SK-N-SH (cell line): ENCODE measurements around the gene ARHGAP15. TPM values are rescaled to one million over a fixed set of nuclear protein-coding genes. Genes with fewer than 3 reads are reported as not detected.

Experiments
- CTCF ChIA-PET: fragments of 300-600, 350-600 bp; formaldehyde crosslinking; extraction: SDS; loops from one replicate; lab custom pipeline; 2021; lab: Yijun Ruan, JAX
- POLR2A ChIA-PET: fragments of 350-600 bp; sonication (Branson Sonifier 250); formaldehyde crosslinking; extraction: SDS; loops from one replicate; lab custom pipeline; 2020; ENCODE audit warnings: antibody characterized with exemption, inconsistent platforms; lab: Yijun Ruan, JAX
- DNase-seq: peaks from one replicate; pipeline ENCODE4 v3.0.0; 2012
- H2AFZ ChIP-seq: fragments of 200-600 bp; sonication (generic); 2 replicates; pipeline ENCODE4 v1.8.1; 2016; ENCODE audit warnings: antibody characterized with exemption, mild to moderate bottlenecking, low read depth
- H3F3A ChIP-seq: fragments of 200-600 bp; sonication (generic); replicated peaks from 2 replicates; pipeline ENCODE3; 2016; ENCODE audit warnings: antibody characterized with exemption, mild to moderate bottlenecking; ENCODE audit not compliant: insufficient read depth
- H3K27ac ChIP-seq, 2 experiments: fragments of 200-500 bp in 1 of 2; fragments of 200-600 bp in 1 of 2; sonication (Bioruptor generic) in 1 of 2; sonication (generic), shearing (Covaris generic) in 1 of 2; 2 replicates each; pipeline versions ENCODE4 v1.5.1 to v1.6.1; 2014 to 2016; ENCODE audit warnings: low read depth in 2 of 2, inconsistent platforms in 1 of 2, low read length in 1 of 2, mild to moderate bottlenecking in 1 of 2, mixed read lengths in 1 of 2
- H3K27me3 ChIP-seq: fragments of 200-600 bp; sonication (generic), shearing (Covaris generic); 2 replicates; pipeline ENCODE4 v1.6.1; 2016; ENCODE audit warnings: mixed run types; ENCODE audit not compliant: insufficient read depth
- H3K36me3 ChIP-seq, 2 experiments: fragments of 200-500 bp in 1 of 2; fragments of 200-600 bp in 1 of 2; sonication (Bioruptor generic) in 1 of 2; sonication (generic) in 1 of 2; replicated peaks in 1 of 2; 2 replicates each; pipeline versions ENCODE3 to v1.5.1; 2014 to 2016; ENCODE audit warnings: low read length in 1 of 2, mild to moderate bottlenecking in 1 of 2; ENCODE audit not compliant: insufficient read depth in 2 of 2, control insufficient read depth in 1 of 2
- H3K4me1 ChIP-seq, 2 experiments: fragments of 200-500 bp in 1 of 2; fragments of 200-600 bp in 1 of 2; sonication (Bioruptor generic) in 1 of 2; sonication (generic), shearing (Covaris generic) in 1 of 2; 2 replicates each; pipeline versions ENCODE4 v1.5.1 to v1.6.1; 2014 to 2016; ENCODE audit warnings: low read depth in 1 of 2, low read length in 1 of 2, mixed run types in 1 of 2; ENCODE audit not compliant: insufficient read depth in 2 of 2, control insufficient read depth in 1 of 2
- H3K4me2 ChIP-seq: fragments of 200-600 bp; sonication (generic), shearing (Covaris generic); 2 replicates; pipeline ENCODE4 v1.6.1; 2017; ENCODE audit warnings: mixed run types
- H3K4me3 ChIP-seq, 2 experiments: fragments of 200-500 bp in 1 of 2; fragments of 200-600 bp in 1 of 2; sonication (Bioruptor generic) in 1 of 2; sonication (generic), shearing (Covaris generic) in 1 of 2; 2 replicates each; pipeline versions ENCODE4 v1.5.1 to v1.8.1; 2014 to 2016; ENCODE audit warnings: low read depth in 2 of 2, inconsistent platforms in 1 of 2, low read length in 1 of 2, mild to moderate bottlenecking in 1 of 2, mixed read lengths in 1 of 2, moderate library complexity in 1 of 2
- H3K79me2 ChIP-seq: fragments of 200-600 bp; sonication (generic); 2 replicates; pipeline ENCODE4 v1.8.1; 2017; ENCODE audit warnings: mild to moderate bottlenecking; ENCODE audit not compliant: insufficient read depth
- H3K9ac ChIP-seq: fragments of 200-600 bp; sonication (generic); 2 replicates; pipeline ENCODE4 v1.6.1; 2017; ENCODE audit warnings: mixed run types
- H3K9me2 ChIP-seq: fragments of 200-600 bp; sonication (generic); 2 replicates; pipeline ENCODE4 v1.6.1; 2017; ENCODE audit warnings: mixed run types
- H3K9me3 ChIP-seq: fragments of 200-600 bp; sonication (generic); 2 replicates; pipeline ENCODE4 v1.6.1; 2017; ENCODE audit warnings: mixed run types, mild to moderate bottlenecking, moderate library complexity
- H4K20me1 ChIP-seq: fragments of 200-600 bp; sonication (generic); 2 replicates; pipeline ENCODE4 v1.6.1; 2017; ENCODE audit warnings: mild to moderate bottlenecking, mixed run types; ENCODE audit not compliant: insufficient read depth
- ELF1 ChIP-seq: IDR thresholded peaks from 2 replicates; pipeline ENCODE4 v1.4.0; 2012
- FOSL2 ChIP-seq: IDR thresholded peaks from 2 replicates; pipeline ENCODE4 v1.4.0; 2012; ENCODE audit warnings: low read depth, mild to moderate bottlenecking, moderate library complexity, borderline replicate concordance
- FOXJ3 ChIP-seq: sonication (generic); formaldehyde crosslinking; IDR thresholded peaks from 2 replicates; pipeline ENCODE4 v1.5.1; 2020; ENCODE audit warnings: mild to moderate bottlenecking, missing genetic modification reagents
- GATA2 ChIP-seq: sonication (generic); formaldehyde crosslinking; IDR thresholded peaks from 2 replicates; pipeline ENCODE4 v1.5.0; 2020; ENCODE audit warnings: mild to moderate bottlenecking, missing genetic modification reagents
- JUND ChIP-seq: IDR thresholded peaks from 2 replicates; pipeline ENCODE4 v1.4.0; 2012
- MAX ChIP-seq: IDR thresholded peaks from 2 replicates; pipeline ENCODE4 v1.4.0; 2012; ENCODE audit warnings: low read depth
- MEF2A ChIP-seq: IDR thresholded peaks from 2 replicates; pipeline ENCODE4 v1.4.0; 2012; ENCODE audit warnings: low read depth, borderline replicate concordance
- MXI1 ChIP-seq: IDR thresholded peaks from 2 replicates; pipeline ENCODE4 v1.6.1; 2012; ENCODE audit warnings: mild to moderate bottlenecking, low read depth, low read length, improper control_type of control experiment
- NFIC ChIP-seq: IDR thresholded peaks from 2 replicates; pipeline ENCODE4 v1.4.0; 2012; ENCODE audit warnings: borderline replicate concordance
- NRF1 ChIP-seq: IDR thresholded peaks from 2 replicates; pipeline ENCODE4 v1.6.1; 2012; ENCODE audit warnings: low read depth, mild to moderate bottlenecking, low read length
- PBX3 ChIP-seq: IDR thresholded peaks from 2 replicates; pipeline ENCODE4; 2012
- RAD21 ChIP-seq: IDR thresholded peaks from 2 replicates; pipeline ENCODE4 v1.6.1; 2012; ENCODE audit warnings: mild to moderate bottlenecking, low read length
- RCOR1 ChIP-seq: fragments of 150-350 bp; IDR thresholded peaks from 2 replicates; pipeline ENCODE4 v1.6.1; 2017; ENCODE audit warnings: antibody characterized with exemption, low read length
- SIN3A ChIP-seq: IDR thresholded peaks from 2 replicates; pipeline ENCODE4 v1.6.1; 2012; ENCODE audit warnings: low read depth, mild to moderate bottlenecking, low read length, moderate library complexity, borderline replicate concordance
- SMC3 ChIP-seq: IDR thresholded peaks from 2 replicates; pipeline ENCODE4 v1.6.1; 2012; ENCODE audit warnings: low read depth, low read length, improper control_type of control experiment
- TCF12 ChIP-seq: IDR thresholded peaks from 2 replicates; pipeline ENCODE4 v1.4.0; 2012
- TEAD4 ChIP-seq: IDR thresholded peaks from 2 replicates; pipeline ENCODE4 v1.4.0; 2012; ENCODE audit warnings: mild to moderate bottlenecking, borderline replicate concordance; ENCODE audit not compliant: insufficient read depth
- USF2 ChIP-seq: fragments of 150-350 bp; IDR thresholded peaks from 2 replicates; pipeline ENCODE4 v1.6.1; 2017; ENCODE audit warnings: antibody characterized with exemption, low read length, low read depth, borderline replicate concordance
- YY1 ChIP-seq: IDR thresholded peaks from 2 replicates; pipeline ENCODE4 v1.4.0; 2012; ENCODE audit warnings: low read depth, mild to moderate bottlenecking
- WGBS: methylation state at CpG from one replicate; pipeline ENCODE4 v1.1.6; 2017; ENCODE audit warnings: low lambda C conversion rate; 5-methylcytosine and 5-hydroxymethylcytosine counted together
- polyA plus RNA-seq, 3 experiments: library from polyadenylated mRNA; depleted of rRNA; stranded (reverse); fragments of >200 nt; gene quantifications; 2 replicates each; pipeline ENCODE4 v1.2.3, GENCODE V29; 2012
- TF ChIP-seq, protein P1 (sequence below): IDR thresholded peaks from 2 replicates; pipeline ENCODE4 v1.4.0; 2012; ENCODE audit warnings: low read depth, borderline replicate concordance

Gene ARHGAP15
- polyA plus RNA-seq, 1 of the 3 experiments (the other 2 are of a cell fraction): not detected

GRCh38 chr2:143503280-143503679 lies 374.1 kb downstream of the ARHGAP15 start (continued):
- TF ChIP-seq GATA2 (CRISPR knock-in tag): no peak
- no peak for TF ChIP-seq ELF1
- no peak for TF ChIP-seq YY1
- TF ChIP-seq SIN3A: no peak
- no peak for TF ChIP-seq MXI1
- no peak for TF ChIP-seq TEAD4
- no peak for TF ChIP-seq NFIC
- no peak for TF ChIP-seq NRF1
- TF ChIP-seq MAX: no peak
- no peak for TF ChIP-seq RAD21

DNA sequence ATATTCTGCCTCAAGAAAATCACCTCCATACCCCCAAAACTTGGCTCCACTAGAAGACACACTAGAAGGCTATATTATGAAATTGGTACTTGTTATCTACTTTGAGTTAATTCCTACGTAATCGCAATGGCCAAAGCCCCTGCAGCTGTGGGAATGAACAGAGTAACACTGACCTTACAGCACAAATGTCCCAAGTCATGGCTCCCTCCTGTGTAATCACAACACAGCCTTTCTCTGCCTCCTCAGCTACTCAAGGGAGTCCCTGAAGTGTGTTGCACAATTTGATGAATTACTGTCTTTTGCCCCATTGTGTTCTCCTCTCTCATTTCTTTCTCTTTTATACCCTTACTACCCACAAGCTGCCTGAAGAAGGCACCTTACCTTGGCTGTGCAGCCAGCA lies 375.2 kb downstream of the ARHGAP15 start:
- Histone ChIP-seq H3K4me3 (no peak overlapping the region), H3F3A (no peaks in the 10 kb centered on the region), H4K20me1 (no peaks in the 10 kb centered on the region), H3K9ac (no peak overlapping the region), H3K9me3 (no peaks in the 10 kb centered on the region), H3K79me2 (no peaks in the 10 kb centered on the region), H2AFZ (no peak overlapping the region), H3K36me3 (no peaks in the 10 kb centered on the region), H3K27ac (no peak overlapping the region), H3K27me3 (no peaks in the 10 kb centered on the region), H3K4me2 (no peak overlapping the region), H3K4me1 (no peaks in the 10 kb centered on the region), H3K9me2 (no peaks in the 10 kb centered on the region)
- CTCF ChIA-PET: interaction anchor here (0.6 kb wide), 2 partner anchors 73 to 1069 kb away, joined by 3 read pairs; no protein-coding TSS in a partner anchor
- POLR2A ChIA-PET: no interaction called here
- no peak for DNase-seq
- WGBS: 100% methylated on average over 2 of the region's 2 CpGs
- TF ChIP-seq USF2 (no peak), MEF2A (no peak), SMC3 (no peak), FOXJ3 (no peak), MAX (no peak), SIN3A (no peak), TCF12 (no peak), PBX3 (no peak), JUND (no peak), FOSL2 (no peak), RCOR1 (no peak), GATA2 (CRISPR knock-in tag) (no peak), RAD21 (no peak)
- TF ChIP-seq, protein P1, sequence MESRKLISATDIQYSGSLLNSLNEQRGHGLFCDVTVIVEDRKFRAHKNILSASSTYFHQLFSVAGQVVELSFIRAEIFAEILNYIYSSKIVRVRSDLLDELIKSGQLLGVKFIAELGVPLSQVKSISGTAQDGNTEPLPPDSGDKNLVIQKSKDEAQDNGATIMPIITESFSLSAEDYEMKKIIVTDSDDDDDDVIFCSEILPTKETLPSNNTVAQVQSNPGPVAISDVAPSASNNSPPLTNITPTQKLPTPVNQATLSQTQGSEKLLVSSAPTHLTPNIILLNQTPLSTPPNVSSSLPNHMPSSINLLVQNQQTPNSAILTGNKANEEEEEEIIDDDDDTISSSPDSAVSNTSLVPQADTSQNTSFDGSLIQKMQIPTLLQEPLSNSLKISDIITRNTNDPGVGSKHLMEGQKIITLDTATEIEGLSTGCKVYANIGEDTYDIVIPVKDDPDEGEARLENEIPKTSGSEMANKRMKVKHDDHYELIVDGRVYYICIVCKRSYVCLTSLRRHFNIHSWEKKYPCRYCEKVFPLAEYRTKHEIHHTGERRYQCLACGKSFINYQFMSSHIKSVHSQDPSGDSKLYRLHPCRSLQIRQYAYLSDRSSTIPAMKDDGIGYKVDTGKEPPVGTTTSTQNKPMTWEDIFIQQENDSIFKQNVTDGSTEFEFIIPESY: no peak
